HFF-Myc (cell line): Measurements from ENCODE around the gene CD300LF.

Experiments used
- DNase-seq: peaks from one replicate; pipeline ENCODE4 v3.0.0-alpha.2; 2011; ENCODE audit warnings: low read depth; ENCODE audit errors: extremely low read depth
- H3K4me3 ChIP-seq: replicated peaks from 2 replicates; pipeline ENCODE4 v1.5.1; 2011; ENCODE audit warnings: low read depth, mild to moderate bottlenecking, control low read depth, low read length
- CTCF ChIP-seq: IDR thresholded peaks from 2 replicates; pipeline ENCODE4 v1.5.1; 2012; ENCODE audit warnings: mild to moderate bottlenecking, low read depth, low read length, control low read depth; ENCODE audit errors: missing control alignments

CD300LF gene

GRCh38 chr17:74712756-74713155, at the start of gene CD300LF:
CD300LF (minus strand) TSS chr17:74712923; CDS start chr17:74712866, 57 bp downstream.
- no peak for DNase-seq
- no peak within 1 kb of the TSS for H3K4me3 ChIP-seq
- TF ChIP-seq CTCF = no peak

- H3K4me3 ChIP-seq = no peak overlapping the region
- no peak for TF ChIP-seq CTCF
- DNase-seq = no peak
Measured at GRCh38 chr17:74761931-74762330, 49.2 kb upstream of the CD300LF start.

- H3K4me3 ChIP-seq = no peak overlapping the region
- no peak for TF ChIP-seq CTCF
- no peak for DNase-seq
Measured at GRCh38 chr17:74761419-74761818, 48.7 kb upstream of the CD300LF start.

GRCh38 chr17:74760404-74761105, 47.8 kb upstream of the CD300LF start:
- no peak for TF ChIP-seq CTCF
- DNase-seq = no peak
- H3K4me3 ChIP-seq = no peak overlapping the region

- no peak overlapping the region for H3K4me3 ChIP-seq
- no peak for TF ChIP-seq CTCF
- DNase-seq = no peak
Measured at GRCh38 chr17:74759941-74760340, 47.2 kb upstream of the CD300LF start.

- DNase-seq = no peak
- no peak for TF ChIP-seq CTCF
- H3K4me3 ChIP-seq = no peak overlapping the region
Measured at GRCh38 chr17:74759243-74759801, 46.6 kb upstream of the CD300LF start.

- H3K4me3 ChIP-seq = no peak overlapping the region
- no peak for DNase-seq
- TF ChIP-seq CTCF = no peak
Measured at GRCh38 chr17:74758848-74759168, 46.1 kb upstream of the CD300LF start.
